Measurements from ENCODE around the gene PTPRE.

DNA sequence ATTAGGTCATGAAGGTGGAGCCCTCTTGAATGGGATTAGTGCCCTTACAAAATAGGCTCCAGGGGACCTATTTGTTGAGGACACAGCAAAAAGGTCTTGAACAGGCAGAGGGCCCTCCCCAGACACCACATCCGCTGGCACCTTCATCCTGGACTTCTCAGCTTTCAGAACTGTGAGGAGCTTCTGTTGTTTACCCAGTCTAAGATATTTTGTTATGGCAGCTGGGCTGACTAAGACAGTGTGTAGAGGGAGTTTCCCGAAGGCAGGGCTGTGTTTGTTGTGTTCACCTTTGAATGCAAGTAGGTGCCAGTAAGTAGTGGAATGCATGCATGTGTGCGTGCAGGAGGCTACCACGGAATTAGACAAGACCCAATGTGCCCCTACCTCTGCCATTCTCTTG is 106.7 kb downstream of the PTPRE start:
- TF ChIP-seq, protein P1, sequence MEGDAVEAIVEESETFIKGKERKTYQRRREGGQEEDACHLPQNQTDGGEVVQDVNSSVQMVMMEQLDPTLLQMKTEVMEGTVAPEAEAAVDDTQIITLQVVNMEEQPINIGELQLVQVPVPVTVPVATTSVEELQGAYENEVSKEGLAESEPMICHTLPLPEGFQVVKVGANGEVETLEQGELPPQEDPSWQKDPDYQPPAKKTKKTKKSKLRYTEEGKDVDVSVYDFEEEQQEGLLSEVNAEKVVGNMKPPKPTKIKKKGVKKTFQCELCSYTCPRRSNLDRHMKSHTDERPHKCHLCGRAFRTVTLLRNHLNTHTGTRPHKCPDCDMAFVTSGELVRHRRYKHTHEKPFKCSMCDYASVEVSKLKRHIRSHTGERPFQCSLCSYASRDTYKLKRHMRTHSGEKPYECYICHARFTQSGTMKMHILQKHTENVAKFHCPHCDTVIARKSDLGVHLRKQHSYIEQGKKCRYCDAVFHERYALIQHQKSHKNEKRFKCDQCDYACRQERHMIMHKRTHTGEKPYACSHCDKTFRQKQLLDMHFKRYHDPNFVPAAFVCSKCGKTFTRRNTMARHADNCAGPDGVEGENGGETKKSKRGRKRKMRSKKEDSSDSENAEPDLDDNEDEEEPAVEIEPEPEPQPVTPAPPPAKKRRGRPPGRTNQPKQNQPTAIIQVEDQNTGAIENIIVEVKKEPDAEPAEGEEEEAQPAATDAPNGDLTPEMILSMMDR (IDR thresholded peaks at IDR 0.05; ENCODE audit: low read depth, low read length, poor library complexity, severe bottlenecking), result no peak
- TF ChIP-seq EZH2phosphoT487 (IDR thresholded peaks at IDR 0.05; ENCODE audit: borderline replicate concordance, low read length), result no peak
